Tibial nerve (tissue), 4 donors: ENCODE measurements around the gene FADS6.

ENCODE experiments used
- CTCF ChIP-seq, 5 experiments: fragments of 200-600 bp in 3 of 5; fragments of 450-650 bp in 2 of 5; sonication (generic) in 3 of 5; IDR thresholded peaks; one replicate each; pipeline ENCODE4 v1.5.1; 2016 to 2019; ENCODE audit warnings: antibody characterized with exemption in 5 of 5, mild to moderate bottlenecking in 3 of 5, moderate library complexity in 2 of 5
- EP300 ChIP-seq, 2 donors: sonication (generic); formaldehyde crosslinking; IDR thresholded peaks; one replicate each; pipeline ENCODE4 v1.6.1; 2017; ENCODE audit warnings: antibody characterized with exemption in 2 of 2, mild to moderate bottlenecking in 1 of 2
- POLR2A ChIP-seq, 2 donors: fragments of 450-650 bp; IDR thresholded peaks; one replicate each; pipeline ENCODE4 v1.6.1; 2017; ENCODE audit warnings: antibody characterized with exemption in 2 of 2, mild to moderate bottlenecking in 2 of 2, moderate library complexity in 2 of 2

- TF ChIP-seq POLR2A (IDR thresholded peaks at IDR 0.05) = no peak
- no peak for TF ChIP-seq EP300 (IDR thresholded peaks at IDR 0.05)
- TF ChIP-seq CTCF (IDR thresholded peaks at IDR 0.05) = peak; percentile 92 to 97 (median 97)
These were observed 28.5 kb downstream of the FADS6 start for GRCh38 chr17:74864866-74865395.
